ENCODE data around the gene MALT1. TPM values are rescaled to one million over a fixed set of nuclear protein-coding genes. Genes with fewer than 3 reads are reported as not detected.

MALT1 gene
- total RNA-seq, 1 experiment from 2014 or later, result 24.2 TPM

DNA sequence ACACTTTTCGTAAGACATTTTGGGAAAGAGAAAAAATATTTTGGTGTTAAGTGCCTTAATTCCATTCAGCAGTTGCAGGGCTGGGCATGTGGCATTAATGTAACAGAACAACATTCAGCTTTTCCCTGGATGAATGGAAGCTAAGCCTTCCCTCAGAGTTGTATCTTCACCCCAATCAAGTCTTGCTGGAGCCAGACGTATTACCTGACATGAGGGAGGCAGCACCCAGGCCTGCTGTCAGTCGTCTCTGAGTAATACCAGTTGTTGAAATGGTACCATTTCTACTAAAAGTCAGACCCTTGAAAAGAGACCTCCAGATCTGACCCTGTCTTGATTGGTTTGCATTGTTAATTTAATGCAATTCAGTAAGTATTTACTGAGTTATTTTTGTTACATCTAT lies 57.5 kb downstream of the MALT1 start:
- POLR2A ChIA-PET (ENCODE audit: unreplicated experiment), result no interaction called here
- no peaks in the 10 kb centered on the region for H3K79me2 ChIP-seq (ENCODE audit: low read length)
- no peaks in the 10 kb centered on the region for H3K27me3 ChIP-seq (ENCODE audit: low read length)
- H3K4me1 ChIP-seq (ENCODE audit: insufficient read depth, low read length), result no peaks in the 10 kb centered on the region
- DNase-seq (no peak), ATAC-seq (no peak)
- TF ChIP-seq, protein P1, sequence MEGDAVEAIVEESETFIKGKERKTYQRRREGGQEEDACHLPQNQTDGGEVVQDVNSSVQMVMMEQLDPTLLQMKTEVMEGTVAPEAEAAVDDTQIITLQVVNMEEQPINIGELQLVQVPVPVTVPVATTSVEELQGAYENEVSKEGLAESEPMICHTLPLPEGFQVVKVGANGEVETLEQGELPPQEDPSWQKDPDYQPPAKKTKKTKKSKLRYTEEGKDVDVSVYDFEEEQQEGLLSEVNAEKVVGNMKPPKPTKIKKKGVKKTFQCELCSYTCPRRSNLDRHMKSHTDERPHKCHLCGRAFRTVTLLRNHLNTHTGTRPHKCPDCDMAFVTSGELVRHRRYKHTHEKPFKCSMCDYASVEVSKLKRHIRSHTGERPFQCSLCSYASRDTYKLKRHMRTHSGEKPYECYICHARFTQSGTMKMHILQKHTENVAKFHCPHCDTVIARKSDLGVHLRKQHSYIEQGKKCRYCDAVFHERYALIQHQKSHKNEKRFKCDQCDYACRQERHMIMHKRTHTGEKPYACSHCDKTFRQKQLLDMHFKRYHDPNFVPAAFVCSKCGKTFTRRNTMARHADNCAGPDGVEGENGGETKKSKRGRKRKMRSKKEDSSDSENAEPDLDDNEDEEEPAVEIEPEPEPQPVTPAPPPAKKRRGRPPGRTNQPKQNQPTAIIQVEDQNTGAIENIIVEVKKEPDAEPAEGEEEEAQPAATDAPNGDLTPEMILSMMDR (conservative IDR thresholded peaks at IDR 0.05; ENCODE audit: low read depth, low read length), result no peak
- TF ChIP-seq EZH2phosphoT487 (IDR thresholded peaks at IDR 0.05; ENCODE audit: borderline replicate concordance, low read length) (no peak), EZH2 (IDR thresholded peaks at IDR 0.05; ENCODE audit: low read length, unreplicated experiment) (no peak)
- no TSS peak for BruUV-seq (replicated peaks)
- H4K20me1 ChIP-seq (ENCODE audit: low read length), result no peaks in the 10 kb centered on the region
- intact Hi-C loops (cut with micrococcal nuclease), result no loop called here
- H3K4me3 ChIP-seq (ENCODE audit: low read length), result no peak overlapping the region
- H2AFZ ChIP-seq (ENCODE audit: low read length), result no peak overlapping the region
- no peak overlapping the region for H3K4me2 ChIP-seq (ENCODE audit: low read length)
- H3K9ac ChIP-seq (ENCODE audit: low read length), result no peak overlapping the region
- H3K36me3 ChIP-seq (ENCODE audit: low read depth, low read length), result peaks cover 3% of the 10 kb centered on the region; the same call in 1 of the 2 replicates
- no peaks in the 10 kb centered on the region for H3K9me2 ChIP-seq (replicated peaks; ENCODE audit: low read length)
- H3F3A ChIP-seq (ENCODE audit: low read length, unreplicated experiment), result no peaks in the 10 kb centered on the region
- CTCF ChIA-PET, result no interaction called here
- no peak overlapping the region for H3K27ac ChIP-seq (ENCODE audit: low read length)
- no peaks in the 10 kb centered on the region for H3K9me3 ChIP-seq (ENCODE audit: low read length)

DNA sequence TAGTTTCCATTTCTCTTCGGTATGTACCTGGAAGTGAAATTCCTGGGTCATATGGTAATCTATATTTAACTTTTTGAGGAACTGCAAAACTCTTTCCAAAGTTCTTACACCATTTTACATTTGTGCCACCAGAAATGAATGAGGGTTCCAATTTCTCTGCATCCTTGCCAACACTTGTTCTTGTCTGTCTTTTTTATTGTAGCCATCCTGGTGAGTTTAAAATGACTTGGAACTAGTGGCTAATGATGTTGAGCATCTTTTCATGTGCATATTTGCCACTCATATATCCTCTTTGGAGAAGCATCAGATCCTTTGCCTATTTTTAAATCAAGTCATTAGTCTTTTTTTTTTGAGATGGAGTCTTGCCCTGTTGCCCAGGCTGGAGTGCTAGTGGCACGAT lies 59.4 kb downstream of the MALT1 start:
- Histone ChIP-seq H3K4me3 (ENCODE audit: low read length) (no peak overlapping the region), H3K9me2 (replicated peaks; ENCODE audit: low read length) (no peaks in the 10 kb centered on the region), H3K9me3 (ENCODE audit: low read length) (no peaks in the 10 kb centered on the region), H3K79me2 (ENCODE audit: low read length) (no peaks in the 10 kb centered on the region), H3F3A (ENCODE audit: low read length, unreplicated experiment) (no peaks in the 10 kb centered on the region), H3K36me3 (ENCODE audit: low read depth, low read length) (peaks cover 3% of the 10 kb centered on the region; the same call in 1 of the 2 replicates), H3K27me3 (ENCODE audit: low read length) (no peaks in the 10 kb centered on the region), H3K4me2 (ENCODE audit: low read length) (no peak overlapping the region), H3K9ac (ENCODE audit: low read length) (no peak overlapping the region), H3K27ac (ENCODE audit: low read length) (no peak overlapping the region), H2AFZ (ENCODE audit: low read length) (no peak overlapping the region), H3K4me1 (ENCODE audit: insufficient read depth, low read length) (no peaks in the 10 kb centered on the region), H4K20me1 (ENCODE audit: low read length) (no peaks in the 10 kb centered on the region)
- TF ChIP-seq, protein P1 (conservative IDR thresholded peaks at IDR 0.05; ENCODE audit: low read depth, low read length), result no peak
- no peak for TF ChIP-seq EZH2 (IDR thresholded peaks at IDR 0.05; ENCODE audit: low read length, unreplicated experiment)
- no peak for TF ChIP-seq EZH2phosphoT487 (IDR thresholded peaks at IDR 0.05; ENCODE audit: borderline replicate concordance, low read length)
- no peak for ATAC-seq
- no peak for DNase-seq
- ChIA-PET CTCF (no interaction called here), POLR2A (ENCODE audit: unreplicated experiment) (no interaction called here)
- no TSS peak for BruUV-seq (replicated peaks)
- intact Hi-C loops (cut with micrococcal nuclease), result no loop called here

DNA sequence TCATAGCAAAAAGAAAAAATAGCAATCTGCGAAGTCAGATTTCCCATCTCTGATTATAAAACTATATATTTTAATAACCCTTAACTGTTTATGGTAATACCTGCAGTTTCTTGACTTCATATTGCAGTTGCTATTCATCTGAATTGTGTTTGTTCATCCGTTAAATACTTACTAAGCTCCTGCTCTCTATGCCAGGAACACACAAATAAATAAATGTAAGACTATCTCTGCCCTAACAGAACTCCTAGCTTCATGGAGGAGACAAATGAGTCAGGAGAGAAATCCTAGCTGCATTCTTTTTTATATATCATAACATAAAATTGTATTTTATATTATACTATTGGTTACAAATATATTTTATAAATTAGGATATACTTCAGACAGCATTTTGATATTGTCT lies 61.2 kb downstream of the MALT1 start:
- no TSS peak for BruUV-seq (replicated peaks)
- H3K9ac ChIP-seq (ENCODE audit: low read length), result no peak overlapping the region
- no peaks in the 10 kb centered on the region for H3K4me1 ChIP-seq (ENCODE audit: insufficient read depth, low read length)
- no peak overlapping the region for H3K27ac ChIP-seq (ENCODE audit: low read length)
- ATAC-seq (no peak), DNase-seq (no peak)
- H3K36me3 ChIP-seq (ENCODE audit: low read depth, low read length), result peaks cover 3% of the 10 kb centered on the region; the same call in 1 of the 2 replicates
- no peaks in the 10 kb centered on the region for H3F3A ChIP-seq (ENCODE audit: low read length, unreplicated experiment)
- TF ChIP-seq EZH2 (IDR thresholded peaks at IDR 0.05; ENCODE audit: low read length, unreplicated experiment), result no peak
- no peak for TF ChIP-seq EZH2phosphoT487 (IDR thresholded peaks at IDR 0.05; ENCODE audit: borderline replicate concordance, low read length)
- TF ChIP-seq, protein P1 (conservative IDR thresholded peaks at IDR 0.05; ENCODE audit: low read depth, low read length), result no peak
- intact Hi-C loops (cut with micrococcal nuclease), result no loop called here
- H3K9me2 ChIP-seq (replicated peaks; ENCODE audit: low read length), result no peaks in the 10 kb centered on the region
- no peak overlapping the region for H2AFZ ChIP-seq (ENCODE audit: low read length)
- CTCF ChIA-PET, result no interaction called here
- no peak overlapping the region for H3K4me3 ChIP-seq (ENCODE audit: low read length)
- H3K9me3 ChIP-seq (ENCODE audit: low read length), result no peaks in the 10 kb centered on the region
- H3K4me2 ChIP-seq (ENCODE audit: low read length), result no peak overlapping the region
- H3K27me3 ChIP-seq (ENCODE audit: low read length), result no peaks in the 10 kb centered on the region
- no peaks in the 10 kb centered on the region for H3K79me2 ChIP-seq (ENCODE audit: low read length)
- H4K20me1 ChIP-seq (ENCODE audit: low read length), result no peaks in the 10 kb centered on the region
- POLR2A ChIA-PET (ENCODE audit: unreplicated experiment), result no interaction called here

All from PC-3 (cell line).